ENCODE measurements around the gene CD164.
A peak's percentile ranks its signal among the peaks of the same experiment; 100 is the strongest.

Gene CD164

DNA sequence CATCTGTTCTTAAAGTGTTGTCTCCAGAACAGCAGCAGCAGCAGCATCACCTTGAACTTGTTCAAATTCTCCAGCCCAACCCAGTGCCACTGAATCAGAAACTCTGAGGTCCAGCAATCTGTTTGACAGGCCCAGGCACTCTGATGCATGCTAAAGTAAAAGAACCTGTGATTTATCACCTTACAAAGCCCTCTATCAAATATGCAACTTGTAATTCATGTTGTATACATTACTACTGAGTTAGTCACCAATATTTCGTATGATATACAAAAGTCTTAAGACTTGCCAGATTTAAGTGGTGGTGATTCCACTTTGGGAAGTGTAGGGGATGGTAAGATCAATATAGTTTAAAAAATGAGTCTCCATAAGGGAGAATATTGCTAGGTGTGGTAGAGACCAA lies 6.0 kb upstream of the CD164 start:
- no peak for TF ChIP-seq ZFX (IDR thresholded peaks at IDR 0.05)
- TF ChIP-seq, protein P1, sequence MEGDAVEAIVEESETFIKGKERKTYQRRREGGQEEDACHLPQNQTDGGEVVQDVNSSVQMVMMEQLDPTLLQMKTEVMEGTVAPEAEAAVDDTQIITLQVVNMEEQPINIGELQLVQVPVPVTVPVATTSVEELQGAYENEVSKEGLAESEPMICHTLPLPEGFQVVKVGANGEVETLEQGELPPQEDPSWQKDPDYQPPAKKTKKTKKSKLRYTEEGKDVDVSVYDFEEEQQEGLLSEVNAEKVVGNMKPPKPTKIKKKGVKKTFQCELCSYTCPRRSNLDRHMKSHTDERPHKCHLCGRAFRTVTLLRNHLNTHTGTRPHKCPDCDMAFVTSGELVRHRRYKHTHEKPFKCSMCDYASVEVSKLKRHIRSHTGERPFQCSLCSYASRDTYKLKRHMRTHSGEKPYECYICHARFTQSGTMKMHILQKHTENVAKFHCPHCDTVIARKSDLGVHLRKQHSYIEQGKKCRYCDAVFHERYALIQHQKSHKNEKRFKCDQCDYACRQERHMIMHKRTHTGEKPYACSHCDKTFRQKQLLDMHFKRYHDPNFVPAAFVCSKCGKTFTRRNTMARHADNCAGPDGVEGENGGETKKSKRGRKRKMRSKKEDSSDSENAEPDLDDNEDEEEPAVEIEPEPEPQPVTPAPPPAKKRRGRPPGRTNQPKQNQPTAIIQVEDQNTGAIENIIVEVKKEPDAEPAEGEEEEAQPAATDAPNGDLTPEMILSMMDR (conservative IDR thresholded peaks at IDR 0.05), result no peak

DNA sequence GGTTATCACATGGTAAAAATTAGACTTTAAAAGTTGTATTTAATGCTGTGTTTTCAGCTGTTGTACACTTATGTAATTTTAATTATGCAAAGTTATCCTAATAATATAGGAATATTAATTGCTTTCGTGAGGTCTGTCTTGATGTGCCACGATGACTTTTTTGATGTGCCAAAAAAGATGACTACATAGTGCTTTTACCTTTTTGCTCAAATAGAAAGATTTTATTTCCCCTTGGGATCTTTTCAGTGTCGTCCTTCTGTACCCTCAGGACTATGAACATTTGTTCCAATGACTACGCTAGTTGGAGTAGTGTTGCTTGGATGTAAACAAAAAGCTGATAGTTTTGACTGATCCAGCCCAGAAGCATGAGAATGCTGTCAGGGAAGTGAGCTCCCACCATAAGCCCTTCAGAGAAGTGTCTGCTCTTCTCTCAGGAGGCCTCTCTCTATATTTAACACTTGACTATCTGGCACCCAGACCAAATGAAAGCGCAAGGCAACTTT lies 1.2 kb upstream of the CD164 start:
- TF ChIP-seq, protein P1 (conservative IDR thresholded peaks at IDR 0.05), result peak; percentile 51
- no peak for TF ChIP-seq ZFX (IDR thresholded peaks at IDR 0.05)
- H3K27ac ChIP-seq, result peak overlapping the region; percentile 99

More for the DNA sequence above, 6.0 kb upstream of the CD164 start:
- no peak overlapping the region for H3K27ac ChIP-seq

DNA sequence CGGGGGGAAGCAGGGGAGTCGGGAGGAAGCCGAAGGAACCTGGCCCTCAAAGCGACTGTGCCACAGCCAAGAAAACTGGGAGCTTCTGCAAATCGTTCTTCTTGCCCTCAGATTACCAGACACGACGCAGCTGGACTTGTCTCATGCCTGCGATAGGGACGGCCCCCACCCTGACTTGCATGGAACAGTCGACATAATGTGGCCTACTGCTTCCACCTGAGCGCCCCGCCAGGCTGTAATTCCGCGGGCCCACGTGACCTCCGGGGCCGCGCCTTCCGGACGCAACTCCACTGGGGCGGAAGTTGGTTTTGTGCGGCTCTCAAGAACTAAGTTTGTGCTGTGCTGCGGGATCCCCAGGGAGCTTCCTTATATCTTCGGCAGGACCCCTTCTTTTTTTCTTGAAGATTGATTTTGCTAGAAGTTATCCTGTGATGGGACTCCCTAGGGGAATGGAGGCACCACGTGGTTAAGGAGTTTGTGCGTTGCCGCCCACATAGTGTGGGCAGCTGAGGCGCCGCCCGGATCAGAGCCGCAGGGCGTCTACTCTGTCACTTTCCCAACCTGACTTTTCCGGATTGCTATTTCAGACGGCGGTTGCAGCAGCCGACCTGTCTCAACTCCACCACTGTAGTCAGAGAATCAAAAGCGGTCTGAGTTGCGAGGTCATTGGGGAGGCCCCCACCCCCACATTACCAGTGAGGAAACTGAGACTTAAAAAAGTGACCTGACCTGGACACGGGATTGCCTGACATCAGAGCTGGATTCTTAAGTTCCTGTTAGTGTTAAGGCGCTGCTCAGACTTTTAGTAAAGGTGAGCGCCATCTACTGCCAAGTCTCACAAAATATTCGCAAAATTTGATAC lies 540 bp upstream of the CD164 start:
- TF ChIP-seq, protein P1 (conservative IDR thresholded peaks at IDR 0.05), result peak; percentile 79
- TF ChIP-seq ZFX (IDR thresholded peaks at IDR 0.05), result no peak
- H3K27ac ChIP-seq, result peak overlapping the region; percentile 99

DNA sequence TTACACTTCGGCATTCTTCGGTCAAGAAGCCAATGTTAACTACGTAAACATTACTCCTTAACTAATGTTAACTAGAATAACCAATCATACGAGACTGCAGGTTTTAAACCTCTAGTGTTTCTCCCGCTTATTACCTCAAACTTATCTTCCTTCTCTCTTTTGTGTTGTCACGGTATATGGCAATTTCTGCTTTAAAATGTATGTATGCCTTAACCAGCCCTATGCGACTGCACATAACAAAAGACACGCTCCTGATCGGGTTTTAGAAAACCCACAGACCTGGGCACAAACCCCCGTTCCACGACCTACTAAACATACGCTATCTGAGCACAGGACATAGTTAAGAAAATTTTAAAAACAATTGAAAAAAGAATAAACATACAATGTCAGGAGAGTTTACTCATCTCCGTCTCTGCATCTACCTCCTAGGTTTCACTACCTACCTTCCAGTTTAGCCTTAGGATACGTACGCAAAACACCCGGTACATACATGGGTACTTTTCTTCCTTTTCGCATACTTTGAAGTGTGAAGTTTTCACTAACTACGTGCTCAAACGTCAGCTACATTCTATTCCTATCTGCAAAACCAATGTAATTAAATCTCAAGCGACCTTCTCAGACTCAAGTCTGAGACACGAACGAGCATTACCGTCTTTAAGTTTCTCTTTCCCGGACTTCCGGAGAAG lies 1.1 kb downstream of the CD164 start:
- peak overlapping the region; percentile 99 for H3K27ac ChIP-seq
- TF ChIP-seq ZFX (IDR thresholded peaks at IDR 0.05), result no peak
- TF ChIP-seq, protein P1 (conservative IDR thresholded peaks at IDR 0.05), result no peak

DNA sequence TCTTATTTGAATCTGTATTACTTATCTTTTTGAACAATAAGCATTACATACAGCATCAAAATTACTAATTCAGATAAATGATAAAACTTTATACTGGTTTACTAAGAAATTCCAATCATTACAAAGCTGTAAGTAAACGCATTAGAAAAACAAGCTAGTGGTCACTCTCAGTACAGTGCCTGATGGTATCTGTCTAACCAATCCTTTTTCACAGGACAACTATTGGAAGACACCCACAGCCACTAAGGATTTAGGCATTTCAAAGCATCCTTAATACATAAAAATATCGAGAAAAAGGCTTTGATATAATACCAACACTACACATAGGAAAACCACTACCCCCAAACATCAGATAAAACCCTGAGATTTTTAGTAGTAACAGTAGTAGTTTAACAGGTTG lies 2.6 kb downstream of the CD164 start:
- H3K27ac ChIP-seq, result no peak overlapping the region
- TF ChIP-seq, protein P1 (conservative IDR thresholded peaks at IDR 0.05), result no peak
- no peak for TF ChIP-seq ZFX (IDR thresholded peaks at IDR 0.05)

DNA sequence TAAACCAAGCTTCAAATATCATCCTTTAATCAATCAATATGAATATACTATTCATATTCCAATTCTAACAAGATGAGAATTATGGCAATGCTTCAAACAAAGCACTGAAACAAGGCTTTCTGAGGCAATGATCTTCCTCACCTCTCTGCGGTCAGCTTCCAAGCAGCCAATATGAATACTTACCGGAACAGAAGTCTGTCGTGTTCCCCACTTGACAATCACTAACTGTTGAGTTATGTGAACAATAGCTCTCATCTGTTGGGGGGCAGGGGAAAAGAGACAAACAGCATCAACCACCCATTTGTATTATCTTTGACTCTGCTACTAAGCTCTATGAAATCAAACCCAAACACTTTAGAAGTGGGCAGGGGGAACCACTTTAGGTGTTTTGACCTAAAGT lies 4.5 kb downstream of the CD164 start:
- no peak for TF ChIP-seq ZFX (IDR thresholded peaks at IDR 0.05)
- TF ChIP-seq, protein P1 (conservative IDR thresholded peaks at IDR 0.05), result no peak

More for the DNA sequence above, 4.5 kb downstream of the CD164 start:
- H3K27ac ChIP-seq, result no peak overlapping the region
